NCI-H526 treated with DMSO at 0.1 percent for 48 hours (cell line): ENCODE data around the gene POLH.
A peak's percentile ranks its signal among the peaks of the same experiment; 100 is the strongest.

ENCODE experiments used
- DNase-seq: peaks from one replicate; lab custom pipeline; 2025; lab: John Stamatoyannopoulos, UW

POLH gene

GRCh38 chr6:43606019-43606418 is 30.0 kb downstream of the POLH start:
- no peak for DNase-seq

- DNase-seq: peak; percentile 50
Measured at GRCh38 chr6:43608310-43608763, 32.4 kb downstream of the POLH start.

GRCh38 chr6:43608807-43609206 is 32.8 kb downstream of the POLH start:
- DNase-seq: no peak

GRCh38 chr6:43609402-43609801 is 33.4 kb downstream of the POLH start:
- DNase-seq: no peak

GRCh38 chr6:43610431-43610830 is 34.4 kb downstream of the POLH start:
- no peak for DNase-seq

GRCh38 chr6:43613721-43614395 is 37.9 kb downstream of the POLH start:
- no peak for DNase-seq

DNA sequence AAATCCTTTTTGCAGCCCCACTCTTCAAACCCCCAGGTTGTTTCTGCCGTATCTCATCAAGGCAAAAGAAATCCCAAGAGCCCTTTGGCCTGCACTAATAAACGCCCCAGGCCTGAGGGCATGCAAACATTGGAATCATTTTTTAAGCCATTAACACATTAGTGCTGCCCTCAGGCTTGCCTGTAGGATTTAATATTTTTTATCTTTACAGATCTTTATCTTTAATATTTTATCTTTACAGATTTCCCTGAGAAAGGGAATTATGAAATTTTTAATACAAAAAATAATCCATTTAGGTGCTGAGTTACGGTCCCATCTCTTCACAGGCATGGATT is 38.4 kb downstream of the POLH start:
- no peak for DNase-seq

DNA sequence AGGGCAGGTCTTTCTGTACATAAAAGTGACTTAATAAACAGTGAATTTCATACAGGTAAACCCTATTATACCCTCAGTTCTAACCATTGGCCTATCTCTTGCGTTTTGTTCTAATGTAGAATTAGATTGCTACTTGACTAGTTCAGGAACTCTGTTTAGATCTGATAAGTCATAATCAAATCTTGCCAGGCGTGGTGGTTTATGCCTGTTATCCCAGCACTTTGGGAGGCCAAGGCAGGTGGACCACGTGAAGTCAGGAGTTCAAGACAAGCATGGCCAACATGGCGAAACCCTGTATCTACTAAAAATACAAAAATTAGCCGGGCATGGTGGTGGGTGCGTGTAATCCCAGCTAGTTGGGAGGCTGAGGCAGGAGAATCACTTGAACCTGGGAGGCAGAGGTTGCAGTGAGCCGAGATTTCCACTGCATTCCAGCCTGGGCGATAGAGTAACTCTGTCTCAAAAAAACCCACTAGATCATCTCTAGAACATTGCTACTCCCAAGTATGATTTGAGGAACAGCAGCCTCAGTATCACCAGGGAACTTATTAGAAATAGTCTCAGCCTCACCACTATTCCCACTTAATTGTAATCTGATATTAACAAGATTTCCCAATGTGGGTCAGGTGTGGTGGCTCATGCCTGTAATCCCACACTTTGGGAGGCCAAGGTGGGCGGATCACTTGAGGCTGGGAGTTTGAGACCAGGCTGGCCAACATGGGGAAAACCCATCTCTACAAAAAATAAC is 40.9 kb downstream of the POLH start:
- no peak for DNase-seq

DNA sequence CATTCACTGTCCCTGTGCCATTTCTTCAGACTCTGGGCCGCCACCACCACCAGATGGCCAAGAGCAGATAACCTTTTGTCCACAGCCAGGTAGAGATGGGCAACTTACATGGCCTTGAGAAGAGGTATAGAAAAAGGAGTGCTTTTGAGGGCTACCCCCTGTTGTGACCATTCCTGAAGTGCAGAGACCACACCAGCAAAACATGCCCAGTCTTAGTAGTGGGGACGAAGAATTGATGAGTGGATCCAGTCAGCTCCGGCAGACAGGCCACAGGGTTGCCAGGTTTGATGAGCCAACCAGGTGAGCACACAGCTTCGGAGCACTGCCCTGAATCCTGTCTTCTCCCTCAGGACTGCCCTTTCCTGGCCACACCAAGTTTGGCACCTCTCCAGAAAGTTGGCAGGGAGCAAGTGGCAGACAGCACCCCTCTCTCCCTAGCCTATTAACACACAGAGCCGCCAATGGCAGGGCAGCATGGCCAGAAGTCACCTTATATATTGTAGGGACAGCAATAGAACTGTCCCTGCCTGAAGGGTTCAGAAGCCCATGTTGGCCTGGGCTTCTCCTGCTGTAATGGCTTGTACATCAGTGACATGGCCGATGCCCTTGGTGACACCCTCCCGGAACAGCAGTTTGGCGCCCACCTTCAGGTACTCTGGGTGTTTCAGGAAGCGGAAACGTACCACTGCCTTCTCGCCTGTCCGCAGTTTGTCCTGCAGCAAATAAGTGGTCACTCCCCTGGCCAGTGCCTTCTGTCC is 45.3 kb downstream of the POLH start:
- no peak for DNase-seq

DNA sequence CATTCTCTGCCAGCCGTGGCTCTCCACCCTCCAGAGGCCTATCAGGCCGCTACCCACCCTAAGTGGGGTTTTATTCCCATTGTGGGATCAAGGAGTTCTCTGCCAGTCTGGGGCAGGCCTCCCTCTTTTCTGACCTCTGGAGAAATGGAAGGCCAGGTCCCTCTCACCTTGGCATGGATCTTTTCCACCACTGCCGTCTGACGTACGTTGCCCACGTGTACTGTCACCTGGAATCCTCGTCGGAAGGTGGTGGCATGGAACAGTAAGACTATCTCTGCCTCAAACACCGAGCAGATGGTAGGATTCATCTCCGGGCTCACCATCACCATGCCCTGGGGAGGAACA is 45.8 kb downstream of the POLH start:
- DNase-seq: no peak

GRCh38 chr6:43622541-43622940 is 46.6 kb downstream of the POLH start:
- DNase-seq: no peak

GRCh38 chr6:43623880-43624785 is 48.1 kb downstream of the POLH start:
- no peak for DNase-seq

DNA sequence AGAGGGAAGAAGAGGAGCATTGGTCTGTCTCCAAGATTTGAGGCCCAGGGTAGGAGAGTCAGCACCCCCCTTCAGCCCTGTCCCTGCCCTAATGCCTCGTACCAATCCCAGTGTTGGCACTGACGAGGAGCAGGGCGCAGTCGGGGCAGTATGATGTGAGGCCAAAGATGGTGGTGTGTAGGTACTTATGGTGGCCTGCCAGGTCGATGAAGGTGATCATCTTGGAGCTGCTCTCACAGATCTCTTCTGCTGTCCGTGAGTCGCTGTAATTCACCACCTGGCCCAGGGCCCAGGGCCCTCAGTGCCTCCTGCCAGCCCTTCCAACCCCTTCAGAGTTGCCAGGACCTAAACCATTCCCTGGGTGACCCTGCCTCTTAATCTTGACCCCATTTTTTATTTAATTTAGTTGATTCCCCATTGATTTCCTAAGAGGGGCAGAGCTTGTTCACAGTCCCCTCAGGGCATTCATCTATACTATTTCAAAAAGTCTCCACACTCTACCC is 48.9 kb downstream of the POLH start:
- no peak for DNase-seq

DNA sequence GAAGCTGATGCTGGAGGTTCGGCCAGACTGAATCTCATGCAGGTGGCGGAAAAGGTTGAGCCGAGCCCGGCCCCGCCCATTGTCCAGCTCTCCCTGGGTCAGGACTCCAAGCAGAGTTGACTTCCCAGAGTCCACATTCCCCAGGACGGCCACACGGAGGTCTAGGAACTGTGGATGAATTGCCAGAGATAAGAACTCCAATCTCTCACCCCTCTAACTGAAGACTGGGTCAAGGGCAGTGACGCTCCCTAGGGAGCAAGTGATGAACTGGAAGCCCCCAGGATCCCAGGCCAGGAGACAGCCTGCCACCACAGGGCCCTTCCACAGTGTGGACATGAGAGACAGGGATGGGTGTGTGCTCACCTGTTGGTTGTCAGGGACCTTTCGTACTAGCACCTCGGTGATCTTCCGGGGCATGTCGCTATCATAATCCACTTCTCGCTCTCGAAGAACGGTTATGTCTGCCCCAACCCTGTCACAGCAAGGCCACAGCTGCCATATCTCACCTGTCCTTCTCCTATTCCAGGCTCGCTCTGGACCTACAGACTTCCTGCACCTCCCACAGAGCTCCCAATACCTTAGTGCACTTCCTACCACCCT is 49.5 kb downstream of the POLH start:
- DNase-seq: no peak

- no peak for DNase-seq
Measured at GRCh38 chr6:43627008-43627825, 51.2 kb downstream of the POLH start.

- DNase-seq: no peak
Measured at GRCh38 chr6:43628393-43629103, 52.6 kb downstream of the POLH start.

DNA sequence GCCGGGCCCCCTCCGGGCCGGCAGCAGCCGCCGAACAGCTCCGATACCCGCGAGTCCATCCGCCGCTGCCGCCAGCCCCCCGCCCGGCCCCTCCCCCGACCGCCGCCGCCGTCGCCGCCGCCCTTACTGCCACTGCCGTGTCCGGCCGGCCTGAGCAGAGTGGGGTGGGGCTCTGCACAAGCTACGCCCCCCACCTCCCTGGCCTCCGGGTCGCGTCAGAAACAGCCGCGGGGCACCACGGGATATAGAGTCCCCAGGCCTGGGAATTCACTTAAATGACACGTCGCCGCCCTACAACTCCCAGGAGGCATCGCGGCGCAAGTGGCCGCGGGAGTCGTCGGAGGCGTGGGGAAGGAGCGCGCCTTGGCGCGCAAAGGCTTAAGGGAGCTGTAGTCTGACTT is 53.1 kb downstream of the POLH start, which contains the start of gene GTPBP2:
Gene GTPBP2 (minus strand): TSS at position 161 of the 401 bp plus-strand sequence. CDS start 102 bp downstream, at position 59.
- peak; percentile 95 for DNase-seq

DNA sequence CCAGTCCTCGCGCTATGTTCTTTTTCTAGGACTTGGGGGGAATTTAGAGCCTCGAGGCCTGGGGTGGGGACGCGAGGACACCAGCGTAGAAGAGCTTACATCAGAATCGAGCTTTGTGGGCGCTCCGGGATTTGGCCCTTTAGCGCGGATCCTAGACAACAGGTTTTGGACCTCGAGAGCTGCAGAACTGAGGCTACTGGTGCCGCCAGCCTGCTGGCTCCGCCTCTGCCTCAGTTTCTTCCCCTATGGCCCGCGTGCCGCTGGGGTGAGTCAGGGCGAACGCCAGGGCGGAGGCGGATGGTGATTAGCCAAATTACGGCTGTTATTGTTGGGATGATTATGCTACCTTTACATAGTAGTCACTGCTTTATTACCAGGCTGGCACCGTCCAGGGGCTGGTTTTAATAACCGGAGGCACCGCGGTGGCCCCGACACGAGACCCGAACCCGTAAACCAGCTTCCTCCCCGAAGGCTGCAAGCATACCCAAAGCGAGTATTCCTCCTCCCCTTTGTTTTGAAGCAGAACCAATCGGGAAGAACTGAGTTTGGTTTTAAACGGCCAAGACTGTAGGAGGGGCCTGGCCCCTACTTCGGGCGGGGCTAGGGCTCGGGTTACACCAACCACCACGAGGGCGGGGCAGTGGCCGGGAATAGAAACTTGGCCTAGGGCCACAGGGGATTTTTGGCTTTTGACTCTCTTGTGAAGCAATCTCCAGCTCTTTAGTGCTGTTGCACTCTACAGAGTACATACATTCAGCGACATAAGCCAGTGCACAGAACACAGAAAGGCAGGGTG is 53.7 kb downstream of the POLH start:
- peak; percentile 85 for DNase-seq
